Measurements from ENCODE around the gene DVL1.
A peak's percentile ranks its signal among the peaks of the same experiment; 100 is the strongest.

The DVL1 gene

GRCh38 chr1:1349256-1350012 lies at the start of gene DVL1:
Gene DVL1, minus strand, starts transcription at chr1:1349418. Its CDS starts 353 bp downstream, at chr1:1349065.
- DNase-seq (ENCODE audit: extremely low read depth, low read depth), result no peak
- peak within 1 kb of the TSS; percentile 83 for H3K4me3 ChIP-seq (replicated peaks; ENCODE audit: low read depth, low read length)
- TF ChIP-seq CTCF (IDR thresholded peaks at IDR 0.05; ENCODE audit: low read depth, low read length, missing control alignments), result peak; percentile 29

DNA sequence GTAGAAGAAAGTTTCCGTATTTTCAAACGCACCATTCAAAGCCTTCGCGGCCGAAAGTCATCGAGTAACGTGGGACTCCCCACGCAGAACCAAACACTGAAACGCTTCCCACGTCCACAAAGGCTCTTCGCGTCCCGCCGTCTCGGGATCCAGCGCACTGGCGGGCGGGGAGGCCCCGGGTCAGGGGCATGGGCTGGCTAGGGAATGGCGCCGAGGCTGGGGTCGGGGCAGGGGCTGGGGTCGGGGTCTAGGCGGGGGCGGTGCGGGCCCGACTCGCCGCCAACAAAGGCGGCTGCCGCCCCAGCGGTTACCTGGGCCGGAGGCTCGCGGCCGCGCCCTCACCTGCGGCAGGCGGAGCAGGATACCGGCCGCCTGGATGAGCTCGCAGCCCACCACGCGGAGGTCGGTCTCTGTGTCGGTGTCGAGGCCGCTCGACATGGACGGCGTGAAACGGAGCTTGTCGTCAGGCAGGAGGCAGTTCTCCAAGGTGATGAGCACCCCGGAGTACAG lies 49.5 kb upstream of the DVL1 start:
- DNase-seq (ENCODE audit: extremely low read depth, low read depth), result no peak
- TF ChIP-seq CTCF (IDR thresholded peaks at IDR 0.05; ENCODE audit: low read depth, low read length, missing control alignments), result no peak
- peak overlapping the region; percentile 98 for H3K4me3 ChIP-seq (replicated peaks; ENCODE audit: low read depth, low read length)

DNA sequence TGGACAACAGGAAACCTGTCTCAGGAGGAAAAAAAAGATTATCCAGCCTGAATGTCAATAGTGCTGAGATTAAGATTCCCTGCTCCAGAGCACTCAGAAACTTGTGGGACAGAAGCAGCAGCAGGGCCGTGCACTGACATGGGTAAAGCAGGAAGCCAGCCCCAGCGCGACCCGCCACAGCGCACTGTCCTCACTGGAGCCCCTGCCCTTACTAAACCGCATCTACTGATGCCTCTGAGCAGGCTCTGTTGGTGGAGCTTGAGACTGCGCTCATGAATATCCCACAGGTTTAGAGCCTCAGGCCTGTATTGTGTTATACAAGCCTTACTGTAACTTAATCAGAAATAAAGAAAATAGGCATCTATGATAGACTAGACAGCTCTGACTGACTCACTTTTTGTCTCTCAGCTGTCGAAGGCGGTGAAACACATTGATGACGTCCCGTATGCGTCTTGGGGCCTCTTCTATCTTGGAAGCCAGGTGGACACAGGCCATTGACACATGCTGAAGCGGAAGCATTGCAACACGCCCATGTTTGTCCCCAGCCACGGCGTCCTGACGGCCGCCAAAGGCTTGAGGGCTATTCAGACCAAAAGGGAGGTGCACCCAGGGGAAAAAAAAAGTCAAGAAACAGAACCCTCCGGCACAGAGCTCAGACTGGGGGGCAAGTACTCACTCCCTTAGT lies 48.8 kb upstream of the DVL1 start:
- TF ChIP-seq CTCF (IDR thresholded peaks at IDR 0.05; ENCODE audit: low read depth, low read length, missing control alignments), result no peak
- no peak for DNase-seq (ENCODE audit: extremely low read depth, low read depth)
- H3K4me3 ChIP-seq (replicated peaks; ENCODE audit: low read depth, low read length), result peak overlapping the region; percentile 98

GRCh38 chr1:1395166-1395565 lies 45.9 kb upstream of the DVL1 start:
- no peak for DNase-seq (ENCODE audit: extremely low read depth, low read depth)
- no peak overlapping the region for H3K4me3 ChIP-seq (replicated peaks; ENCODE audit: low read depth, low read length)
- TF ChIP-seq CTCF (IDR thresholded peaks at IDR 0.05; ENCODE audit: low read depth, low read length, missing control alignments), result no peak

- no peak for TF ChIP-seq CTCF (IDR thresholded peaks at IDR 0.05; ENCODE audit: low read depth, low read length, missing control alignments)
- H3K4me3 ChIP-seq (replicated peaks; ENCODE audit: low read depth, low read length), result no peak overlapping the region
- no peak for DNase-seq (ENCODE audit: extremely low read depth, low read depth)
These were observed 44.9 kb upstream of the DVL1 start for GRCh38 chr1:1394116-1394515.

- no peak for DNase-seq (ENCODE audit: extremely low read depth, low read depth)
- TF ChIP-seq CTCF (IDR thresholded peaks at IDR 0.05; ENCODE audit: low read depth, low read length, missing control alignments), result no peak
- H3K4me3 ChIP-seq (replicated peaks; ENCODE audit: low read depth, low read length), result no peak overlapping the region
These were observed 44.2 kb upstream of the DVL1 start for GRCh38 chr1:1393428-1393827.

All from HFF-Myc (cell line).